GM12873 (cell line): Measurements from ENCODE around the gene OR51B2.

Experiments used
- TF ChIP-seq, protein P1 (sequence below): IDR thresholded peaks from 2 replicates; pipeline ENCODE4 v1.5.1; 2012; ENCODE audit warnings: low read depth, mild to moderate bottlenecking, moderate library complexity, low read length, control low read depth; ENCODE audit not compliant: insufficient read depth; ENCODE audit errors: missing control alignments

OR51B2 gene

DNA sequence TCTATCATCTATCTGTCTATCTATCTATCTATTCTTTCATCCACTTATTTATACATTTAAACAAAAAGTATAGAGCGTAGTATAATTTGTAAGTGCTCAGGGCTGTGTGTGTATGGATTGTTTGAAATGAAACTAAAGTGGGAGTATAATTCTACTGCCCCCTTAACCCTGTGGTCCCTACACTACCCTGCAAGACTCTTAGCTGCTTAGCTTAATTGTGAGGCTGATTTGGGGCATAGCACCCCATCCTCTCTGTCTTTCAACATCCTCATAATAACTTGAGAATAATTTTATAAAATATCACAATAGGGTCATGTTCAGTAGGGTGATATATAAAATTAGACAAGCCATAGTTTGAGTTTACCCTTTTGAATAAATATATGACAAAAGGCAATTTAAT is 34.0 kb downstream of the OR51B2 start:
- TF ChIP-seq, protein P1, sequence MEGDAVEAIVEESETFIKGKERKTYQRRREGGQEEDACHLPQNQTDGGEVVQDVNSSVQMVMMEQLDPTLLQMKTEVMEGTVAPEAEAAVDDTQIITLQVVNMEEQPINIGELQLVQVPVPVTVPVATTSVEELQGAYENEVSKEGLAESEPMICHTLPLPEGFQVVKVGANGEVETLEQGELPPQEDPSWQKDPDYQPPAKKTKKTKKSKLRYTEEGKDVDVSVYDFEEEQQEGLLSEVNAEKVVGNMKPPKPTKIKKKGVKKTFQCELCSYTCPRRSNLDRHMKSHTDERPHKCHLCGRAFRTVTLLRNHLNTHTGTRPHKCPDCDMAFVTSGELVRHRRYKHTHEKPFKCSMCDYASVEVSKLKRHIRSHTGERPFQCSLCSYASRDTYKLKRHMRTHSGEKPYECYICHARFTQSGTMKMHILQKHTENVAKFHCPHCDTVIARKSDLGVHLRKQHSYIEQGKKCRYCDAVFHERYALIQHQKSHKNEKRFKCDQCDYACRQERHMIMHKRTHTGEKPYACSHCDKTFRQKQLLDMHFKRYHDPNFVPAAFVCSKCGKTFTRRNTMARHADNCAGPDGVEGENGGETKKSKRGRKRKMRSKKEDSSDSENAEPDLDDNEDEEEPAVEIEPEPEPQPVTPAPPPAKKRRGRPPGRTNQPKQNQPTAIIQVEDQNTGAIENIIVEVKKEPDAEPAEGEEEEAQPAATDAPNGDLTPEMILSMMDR = no peak

DNA sequence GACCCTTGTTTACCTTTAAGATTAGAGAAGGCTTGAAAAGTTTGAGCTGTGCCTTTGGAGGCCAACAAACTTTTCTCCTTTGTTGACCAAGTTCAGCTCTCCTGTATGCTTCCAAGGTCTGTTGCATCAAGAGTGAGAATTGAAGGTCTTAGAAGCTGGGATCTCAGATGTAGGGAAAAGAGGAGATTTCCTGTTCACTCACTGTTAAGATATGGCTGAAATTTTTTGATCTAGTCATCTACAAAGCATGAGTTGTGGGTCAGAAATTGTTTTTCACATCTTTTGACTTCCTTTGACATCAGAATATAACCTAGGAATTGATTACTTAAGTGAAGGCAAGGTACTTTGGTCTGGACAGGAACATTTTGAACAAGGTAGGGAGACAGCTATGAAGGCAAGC is 34.4 kb downstream of the OR51B2 start:
- TF ChIP-seq, protein P1 = no peak

DNA sequence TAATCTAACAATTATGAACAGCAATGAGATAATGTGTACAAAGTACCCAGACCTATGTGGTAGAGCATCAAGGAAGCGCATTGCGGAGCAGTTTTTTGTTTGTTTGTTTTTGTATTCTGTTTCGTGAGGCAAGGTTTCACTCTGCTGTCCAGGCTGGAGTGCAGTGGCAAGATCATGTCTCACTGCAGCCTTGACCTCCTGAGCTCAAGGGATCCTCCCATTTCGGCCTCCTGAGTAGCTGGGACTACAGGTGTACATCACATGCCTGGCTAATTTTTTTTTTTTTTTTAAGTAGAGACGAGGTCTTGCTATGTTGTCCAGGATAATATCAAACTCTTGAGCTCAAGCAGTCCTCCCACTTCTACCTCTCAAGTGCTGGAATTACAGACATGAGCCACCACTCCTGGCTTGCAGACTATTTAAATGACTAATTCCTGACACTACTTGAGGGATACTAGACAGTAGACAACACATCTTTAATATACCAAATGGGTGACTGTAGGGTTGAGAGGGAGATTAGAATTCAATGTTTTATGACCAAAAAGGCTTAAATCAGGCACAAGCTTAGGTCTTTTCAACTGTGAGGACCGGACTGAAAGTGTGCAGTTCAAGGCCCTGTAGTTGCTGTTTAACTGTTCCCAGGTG is 35.1 kb downstream of the OR51B2 start:
- TF ChIP-seq, protein P1 = no peak

DNA sequence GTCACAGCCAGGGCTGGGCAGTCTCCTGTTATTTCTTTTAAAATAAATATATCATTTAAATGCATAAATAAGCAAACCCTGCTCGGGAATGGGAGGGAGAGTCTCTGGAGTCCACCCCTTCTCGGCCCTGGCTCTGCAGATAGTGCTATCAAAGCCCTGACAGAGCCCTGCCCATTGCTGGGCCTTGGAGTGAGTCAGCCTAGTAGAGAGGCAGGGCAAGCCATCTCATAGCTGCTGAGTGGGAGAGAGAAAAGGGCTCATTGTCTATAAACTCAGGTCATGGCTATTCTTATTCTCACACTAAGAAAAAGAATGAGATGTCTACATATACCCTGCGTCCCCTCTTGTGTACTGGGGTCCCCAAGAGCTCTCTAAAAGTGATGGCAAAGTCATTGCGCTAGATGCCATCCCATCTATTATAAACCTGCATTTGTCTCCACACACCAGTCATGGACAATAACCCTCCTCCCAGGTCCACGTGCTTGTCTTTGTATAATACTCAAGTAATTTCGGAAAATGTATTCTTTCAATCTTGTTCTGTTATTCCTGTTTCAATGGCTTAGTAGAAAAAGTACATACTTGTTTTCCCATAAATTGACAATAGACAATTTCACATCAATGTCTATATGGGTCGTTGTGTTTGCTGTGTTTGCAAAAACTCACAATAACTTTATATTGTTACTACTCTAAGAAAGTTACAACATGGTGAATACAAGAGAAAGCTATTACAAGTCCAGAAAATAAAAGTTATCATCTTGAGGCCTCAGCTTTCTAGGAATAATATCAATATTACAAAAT is 35.8 kb downstream of the OR51B2 start:
- TF ChIP-seq, protein P1 = no peak

DNA sequence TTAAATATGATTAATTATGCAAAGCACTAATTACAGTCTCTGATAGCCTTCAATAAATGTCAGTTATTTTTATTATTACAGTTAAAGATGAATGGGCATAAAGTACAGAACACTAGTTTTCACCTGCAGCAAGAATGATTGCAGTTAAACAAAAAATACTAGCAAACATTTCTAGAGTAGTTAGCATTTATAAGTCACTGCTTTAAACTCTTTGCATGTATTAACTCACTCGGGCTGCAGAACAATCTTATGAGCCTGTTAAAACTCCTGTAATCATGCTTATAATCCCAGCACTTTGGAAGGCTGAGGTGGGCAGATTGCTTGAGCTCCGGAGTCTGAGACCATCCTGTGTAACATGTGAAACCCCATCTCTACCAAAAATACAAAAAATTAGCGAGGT is 37.2 kb downstream of the OR51B2 start:
- TF ChIP-seq, protein P1 = no peak

DNA sequence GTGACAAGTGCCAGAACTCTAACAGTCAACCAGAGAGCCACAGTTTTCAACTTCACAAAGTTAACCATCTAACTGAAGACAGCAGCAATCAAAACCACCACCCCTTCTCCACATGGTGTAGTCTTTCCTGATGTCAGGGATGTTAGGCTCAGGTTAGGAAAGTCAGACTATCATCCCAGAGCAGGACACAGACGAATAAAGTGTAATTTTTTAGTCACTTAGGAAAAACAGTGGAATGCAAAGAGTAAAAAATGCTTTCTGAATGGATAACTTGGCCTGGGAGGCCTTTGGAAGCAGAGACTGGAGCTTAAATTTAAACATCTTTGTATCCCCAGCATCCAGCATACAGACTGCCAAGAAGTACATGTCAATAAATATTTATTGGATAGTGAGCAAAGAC is 37.7 kb downstream of the OR51B2 start:
- TF ChIP-seq, protein P1 = no peak

DNA sequence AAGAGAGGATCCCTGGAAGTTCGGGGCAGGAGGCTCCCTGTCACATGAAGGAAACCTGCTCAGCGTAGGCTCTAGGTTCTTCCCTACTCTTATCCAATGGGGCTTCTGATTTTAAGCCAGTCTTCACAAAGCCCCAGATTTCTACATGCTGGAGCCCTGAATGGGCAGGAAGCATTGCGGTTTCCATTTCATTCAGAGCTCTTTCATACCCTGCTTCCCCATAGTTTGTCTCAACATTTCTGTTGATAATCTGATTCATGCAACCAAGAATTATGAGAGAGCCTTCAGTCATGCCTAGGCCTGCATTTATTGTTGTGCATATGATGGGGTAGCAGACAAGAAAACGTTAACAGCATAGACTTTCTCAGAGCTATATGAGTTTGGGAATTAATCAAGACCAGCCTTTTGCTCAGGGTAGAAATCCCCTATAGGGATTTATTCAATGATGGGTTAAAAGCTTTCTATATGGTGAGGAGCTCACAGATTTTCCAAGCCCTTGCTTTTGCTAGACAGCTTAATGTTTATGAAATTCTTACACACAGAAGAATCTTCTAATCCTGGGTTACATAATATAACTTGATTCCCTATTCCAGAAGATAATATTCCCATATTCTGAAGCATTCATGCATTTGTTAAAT is 38.3 kb downstream of the OR51B2 start:
- TF ChIP-seq, protein P1 = no peak
